ENCODE data around the gene CHST11.

The CHST11 gene

DNA sequence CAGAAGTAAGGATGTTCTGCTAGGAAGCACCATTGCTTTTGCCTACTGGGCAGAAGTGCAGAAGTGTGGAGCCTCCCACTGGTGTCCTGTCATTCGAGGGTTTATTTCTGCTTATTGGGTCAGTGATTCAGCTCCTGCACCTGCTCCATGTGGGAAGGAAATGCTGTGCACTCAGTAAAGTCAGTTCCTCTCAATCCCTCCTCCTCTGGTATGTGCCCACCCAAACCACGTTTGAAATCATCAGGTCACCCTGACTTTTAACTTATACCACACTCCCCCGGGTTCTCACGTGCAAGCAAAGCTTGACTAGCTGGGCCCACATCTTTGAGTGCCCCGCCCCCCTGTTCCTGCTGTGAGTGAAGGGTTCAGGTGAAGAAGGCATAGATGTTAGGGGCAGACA is 223.7 kb downstream of the CHST11 start:
- H3K36me3 ChIP-seq (ENCODE audit: control insufficient read depth in 1 of 2, insufficient read depth in 2 of 2, low read length in 2 of 2) = no peaks in the 10 kb centered on the region
- H3K27ac ChIP-seq (ENCODE audit: low read length) = no peak overlapping the region
- H3K27me3 ChIP-seq (ENCODE audit: low read depth, low read length) = no peaks in the 10 kb centered on the region
- H3K4me3 ChIP-seq (ENCODE audit: low read depth in 1 of 2, low read length in 2 of 2) = no peak overlapping the region
- H3K4me1 ChIP-seq (ENCODE audit: control insufficient read depth in 1 of 2, insufficient read depth in 2 of 2, low read length in 2 of 2) = peaks cover 7 to 18% of the 10 kb centered on the region in 2 donors
- H3K9me3 ChIP-seq (ENCODE audit: control insufficient read depth in 1 of 2, low read length in 2 of 2) = no peaks in the 10 kb centered on the region

DNA sequence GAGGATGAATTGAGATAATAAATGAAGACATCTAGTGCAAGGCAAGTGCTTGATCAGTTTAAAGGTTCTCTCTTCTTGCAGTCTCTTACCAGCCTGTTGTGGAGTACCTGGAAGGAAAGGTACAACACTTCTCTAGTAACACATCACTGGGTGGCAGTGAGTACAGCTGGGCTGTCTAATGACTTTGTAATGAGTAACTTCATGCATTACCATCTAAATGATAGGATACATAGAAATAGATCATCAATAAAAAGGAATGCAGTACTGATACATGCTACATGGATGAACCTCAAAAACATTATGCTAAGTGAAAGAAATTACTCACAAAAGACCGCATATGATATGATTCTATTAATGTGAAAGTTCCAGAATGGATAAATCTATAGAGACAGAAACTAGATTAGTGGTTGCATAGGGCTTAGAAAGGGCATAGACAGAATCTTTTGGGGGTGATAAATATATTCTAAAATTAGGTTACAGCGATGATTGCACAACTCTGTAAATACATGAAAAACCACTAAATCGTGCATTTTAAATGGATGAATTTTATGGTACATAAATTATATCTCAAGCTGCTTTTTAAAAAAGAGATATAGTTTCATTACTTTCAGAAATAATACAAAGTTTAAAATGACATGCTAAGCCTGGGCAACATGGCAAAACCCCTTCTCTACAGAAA is 224.4 kb downstream of the CHST11 start:
- Histone ChIP-seq H3K4me3 (ENCODE audit: low read depth in 1 of 2, low read length in 2 of 2) (no peak overlapping the region), H3K36me3 (ENCODE audit: control insufficient read depth in 1 of 2, insufficient read depth in 2 of 2, low read length in 2 of 2) (no peaks in the 10 kb centered on the region), H3K4me1 (ENCODE audit: control insufficient read depth in 1 of 2, insufficient read depth in 2 of 2, low read length in 2 of 2) (peaks cover 10 to 25% of the 10 kb centered on the region in 2 donors), H3K27ac (ENCODE audit: low read length) (no peak overlapping the region), H3K9me3 (ENCODE audit: control insufficient read depth in 1 of 2, low read length in 2 of 2) (no peaks in the 10 kb centered on the region), H3K27me3 (ENCODE audit: low read depth, low read length) (no peaks in the 10 kb centered on the region)

DNA sequence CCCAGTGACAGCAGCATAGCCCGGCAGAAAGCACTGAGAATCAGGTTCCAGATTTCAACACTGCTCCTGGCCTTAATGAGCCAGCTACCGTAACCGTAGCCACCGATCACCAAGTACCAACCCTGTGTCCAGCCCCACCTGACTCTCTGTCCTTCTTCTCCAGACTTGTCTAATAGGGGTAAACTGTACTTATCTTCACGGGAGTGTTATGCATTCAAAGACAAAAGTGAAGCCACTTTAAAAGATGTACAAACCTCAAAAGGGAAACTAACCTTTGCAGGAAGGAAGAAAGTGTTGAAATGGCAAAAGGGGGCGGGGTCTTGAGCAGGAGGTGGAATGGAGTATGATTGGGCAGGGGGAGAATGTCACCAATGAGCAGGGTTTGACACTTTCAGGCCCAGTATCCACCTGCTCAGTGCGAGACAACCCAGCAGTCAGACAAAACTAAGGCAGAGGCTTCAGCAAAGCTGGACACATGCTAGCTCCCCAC is 226.1 kb downstream of the CHST11 start:
- Histone ChIP-seq H3K4me1 (ENCODE audit: control insufficient read depth in 1 of 2, insufficient read depth in 2 of 2, low read length in 2 of 2) (peaks cover 10 to 26% of the 10 kb centered on the region in 2 donors), H3K27ac (ENCODE audit: low read length) (peak overlapping the region; percentile 28)

DNA sequence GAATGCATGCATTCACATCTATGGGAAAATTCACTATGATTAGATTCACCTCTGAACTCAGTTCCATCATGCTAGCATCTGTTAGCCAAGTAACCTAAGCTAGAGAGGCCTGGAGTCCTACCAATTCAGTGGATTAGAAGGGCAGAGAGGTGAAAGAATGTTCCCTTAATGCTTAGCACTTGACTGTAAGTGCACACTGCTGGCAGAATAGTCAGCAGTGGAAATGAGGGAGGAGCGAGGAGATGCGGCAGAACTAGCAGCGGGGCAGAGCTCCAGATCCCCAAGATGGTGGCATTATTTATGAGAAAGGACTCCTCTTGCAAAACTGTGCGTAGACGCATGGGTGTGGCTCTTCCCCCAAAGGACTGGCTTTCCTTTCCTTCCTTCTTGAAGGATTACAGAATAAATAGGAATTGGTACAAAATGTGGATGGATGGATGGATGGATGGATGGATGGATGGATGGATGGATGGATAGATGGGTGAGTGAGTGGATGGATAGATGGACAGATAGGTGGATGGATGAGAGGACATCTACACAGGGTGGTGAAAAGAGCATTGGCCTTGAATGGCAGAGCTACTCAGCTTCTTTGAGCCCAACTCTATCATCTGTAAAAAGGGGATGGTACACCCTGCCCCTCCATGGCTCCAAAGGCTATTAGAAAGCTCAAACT is 227.2 kb downstream of the CHST11 start:
- H3K36me3 ChIP-seq (ENCODE audit: control insufficient read depth in 1 of 2, insufficient read depth in 2 of 2, low read length in 2 of 2) = no peaks in the 10 kb centered on the region
- no peak overlapping the region for H3K4me3 ChIP-seq (ENCODE audit: low read depth in 1 of 2, low read length in 2 of 2)
- H3K27me3 ChIP-seq (ENCODE audit: low read depth, low read length) = no peaks in the 10 kb centered on the region
- H3K9me3 ChIP-seq (ENCODE audit: control insufficient read depth in 1 of 2, low read length in 2 of 2) = no peaks in the 10 kb centered on the region
- peaks cover 10 to 28% of the 10 kb centered on the region in 2 donors for H3K4me1 ChIP-seq (ENCODE audit: control insufficient read depth in 1 of 2, insufficient read depth in 2 of 2, low read length in 2 of 2)
- H3K27ac ChIP-seq (ENCODE audit: low read length) = no peak overlapping the region

More for the DNA sequence above, 226.1 kb downstream of the CHST11 start:
- H3K27me3 ChIP-seq (ENCODE audit: low read depth, low read length) = no peaks in the 10 kb centered on the region
- no peaks in the 10 kb centered on the region for H3K36me3 ChIP-seq (ENCODE audit: control insufficient read depth in 1 of 2, insufficient read depth in 2 of 2, low read length in 2 of 2)
- no peak overlapping the region for H3K4me3 ChIP-seq (ENCODE audit: low read depth in 1 of 2, low read length in 2 of 2)
- H3K9me3 ChIP-seq (ENCODE audit: control insufficient read depth in 1 of 2, low read length in 2 of 2) = no peaks in the 10 kb centered on the region

DNA sequence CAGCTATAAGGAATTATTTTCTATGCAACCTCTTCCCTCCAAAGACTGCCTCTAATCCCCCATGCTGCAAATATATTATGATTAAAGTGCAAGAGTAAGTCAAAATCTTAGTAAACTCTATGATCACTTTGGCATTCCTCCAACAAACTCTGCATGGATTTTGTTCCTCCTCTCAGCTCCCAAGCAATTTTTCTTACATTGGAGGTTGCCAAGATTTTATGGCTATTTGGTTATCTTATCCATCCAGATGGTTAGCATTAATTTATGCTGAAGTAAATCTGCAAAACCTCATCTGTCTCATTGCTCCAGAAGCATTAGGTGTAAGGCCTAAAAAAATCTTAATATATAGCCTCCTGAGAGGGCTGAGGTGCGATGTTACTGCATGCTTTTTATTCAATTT is 228.1 kb downstream of the CHST11 start:
- H3K4me1 ChIP-seq (ENCODE audit: control insufficient read depth in 1 of 2, insufficient read depth in 2 of 2, low read length in 2 of 2) = peaks cover 10 to 28% of the 10 kb centered on the region in 2 donors

DNA sequence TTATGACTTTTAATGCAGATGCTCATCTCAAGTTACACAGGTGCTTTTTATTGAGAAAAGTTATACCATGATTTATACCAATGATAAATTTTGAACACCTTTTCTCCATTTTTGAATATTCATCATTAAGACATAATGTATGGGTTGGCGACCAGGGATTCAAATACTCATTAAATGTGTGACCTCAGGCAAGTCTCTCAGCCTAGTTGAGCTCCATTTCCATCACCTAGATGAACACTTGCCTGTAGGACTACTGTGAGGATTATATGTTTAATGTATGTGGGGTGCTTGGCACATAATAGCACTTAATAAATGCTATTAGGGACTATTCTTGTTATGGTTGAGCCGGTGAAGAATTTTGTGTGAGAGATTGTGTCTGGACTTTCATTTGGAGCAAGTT is 228.6 kb downstream of the CHST11 start:
- peaks cover 10 to 28% of the 10 kb centered on the region in 2 donors for H3K4me1 ChIP-seq (ENCODE audit: control insufficient read depth in 1 of 2, insufficient read depth in 2 of 2, low read length in 2 of 2)
- no peaks in the 10 kb centered on the region for H3K36me3 ChIP-seq (ENCODE audit: control insufficient read depth in 1 of 2, insufficient read depth in 2 of 2, low read length in 2 of 2)
- no peak overlapping the region for H3K27ac ChIP-seq (ENCODE audit: low read length)
- no peaks in the 10 kb centered on the region for H3K9me3 ChIP-seq (ENCODE audit: control insufficient read depth in 1 of 2, low read length in 2 of 2)
- no peaks in the 10 kb centered on the region for H3K27me3 ChIP-seq (ENCODE audit: low read depth, low read length)
- no peak overlapping the region for H3K4me3 ChIP-seq (ENCODE audit: low read depth in 1 of 2, low read length in 2 of 2)

More for the DNA sequence above, 228.1 kb downstream of the CHST11 start:
- Histone ChIP-seq H3K4me3 (ENCODE audit: low read depth in 1 of 2, low read length in 2 of 2) (no peak overlapping the region), H3K36me3 (ENCODE audit: control insufficient read depth in 1 of 2, insufficient read depth in 2 of 2, low read length in 2 of 2) (no peaks in the 10 kb centered on the region), H3K27ac (ENCODE audit: low read length) (no peak overlapping the region), H3K9me3 (ENCODE audit: control insufficient read depth in 1 of 2, low read length in 2 of 2) (no peaks in the 10 kb centered on the region), H3K27me3 (ENCODE audit: low read depth, low read length) (no peaks in the 10 kb centered on the region)

DNA sequence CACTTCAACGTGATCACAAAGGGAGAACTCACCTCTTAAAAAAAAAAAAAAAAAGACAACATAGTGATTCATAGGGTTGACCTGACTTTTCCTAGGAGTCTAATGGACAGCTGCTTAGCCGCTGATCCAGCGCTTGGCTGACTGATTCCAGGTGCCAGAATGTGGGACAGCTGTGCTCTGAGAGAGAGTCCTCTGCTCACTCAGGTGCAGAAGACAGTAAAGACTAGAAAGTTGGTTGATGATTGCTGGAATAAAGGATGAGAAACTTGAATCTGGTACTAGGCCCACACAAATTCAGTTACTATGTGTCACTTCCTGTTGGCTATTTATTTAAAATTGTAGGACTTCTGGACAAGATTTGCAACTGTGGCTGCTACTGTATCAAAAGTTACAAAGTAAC is 229.4 kb downstream of the CHST11 start:
- Histone ChIP-seq H3K27me3 (ENCODE audit: low read depth, low read length) (no peaks in the 10 kb centered on the region), H3K4me1 (ENCODE audit: control insufficient read depth in 1 of 2, insufficient read depth in 2 of 2, low read length in 2 of 2) (peaks cover 10 to 28% of the 10 kb centered on the region in 2 donors), H3K36me3 (ENCODE audit: control insufficient read depth in 1 of 2, insufficient read depth in 2 of 2, low read length in 2 of 2) (no peaks in the 10 kb centered on the region), H3K4me3 (ENCODE audit: low read depth in 1 of 2, low read length in 2 of 2) (no peak overlapping the region), H3K27ac (ENCODE audit: low read length) (no peak overlapping the region), H3K9me3 (ENCODE audit: control insufficient read depth in 1 of 2, low read length in 2 of 2) (no peaks in the 10 kb centered on the region)

DNA sequence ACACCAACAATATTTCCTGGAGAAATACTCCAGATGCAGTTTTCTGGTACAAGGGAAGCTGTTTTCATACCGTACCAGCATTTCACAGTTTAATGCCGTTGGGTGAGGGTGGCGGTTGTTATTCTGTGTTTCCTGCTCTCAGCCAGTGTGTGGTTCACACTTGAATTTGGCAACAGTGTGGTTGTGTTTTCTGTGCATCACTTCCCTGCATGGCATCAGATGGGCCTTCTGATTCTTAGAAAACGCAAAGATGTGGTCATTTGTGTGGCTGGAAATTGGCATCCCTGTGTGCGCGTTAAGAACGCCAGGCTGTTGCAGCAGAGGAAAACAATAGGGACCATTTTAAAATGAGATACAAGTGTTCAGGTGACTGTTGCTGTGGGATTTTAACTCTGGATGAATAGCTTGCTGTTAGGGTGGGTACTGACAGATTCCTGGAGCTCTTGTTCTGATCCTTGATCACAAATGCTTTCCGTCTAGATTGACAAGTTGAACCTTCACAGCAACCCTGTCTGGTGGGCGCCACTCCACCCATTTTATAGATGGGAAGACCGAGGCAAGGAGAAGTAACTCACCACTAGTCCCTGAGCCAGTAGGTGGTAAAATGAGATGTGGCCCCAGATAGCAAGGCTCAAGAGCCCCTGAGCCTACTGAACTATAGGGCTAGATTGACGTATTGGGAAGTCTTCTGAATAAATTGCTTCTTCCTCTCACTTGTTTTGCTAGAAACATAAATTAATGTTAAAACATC is 231.2 kb downstream of the CHST11 start:
- no peaks in the 10 kb centered on the region for H3K27me3 ChIP-seq (ENCODE audit: low read depth, low read length)
- H3K9me3 ChIP-seq (ENCODE audit: control insufficient read depth in 1 of 2, low read length in 2 of 2) = no peaks in the 10 kb centered on the region
- H3K4me3 ChIP-seq (ENCODE audit: low read depth in 1 of 2, low read length in 2 of 2) = no peak overlapping the region
- H3K4me1 ChIP-seq (ENCODE audit: control insufficient read depth in 1 of 2, insufficient read depth in 2 of 2, low read length in 2 of 2) = peaks cover 10 to 28% of the 10 kb centered on the region in 2 donors
- no peak overlapping the region for H3K27ac ChIP-seq (ENCODE audit: low read length)
- no peaks in the 10 kb centered on the region for H3K36me3 ChIP-seq (ENCODE audit: control insufficient read depth in 1 of 2, insufficient read depth in 2 of 2, low read length in 2 of 2)

DNA sequence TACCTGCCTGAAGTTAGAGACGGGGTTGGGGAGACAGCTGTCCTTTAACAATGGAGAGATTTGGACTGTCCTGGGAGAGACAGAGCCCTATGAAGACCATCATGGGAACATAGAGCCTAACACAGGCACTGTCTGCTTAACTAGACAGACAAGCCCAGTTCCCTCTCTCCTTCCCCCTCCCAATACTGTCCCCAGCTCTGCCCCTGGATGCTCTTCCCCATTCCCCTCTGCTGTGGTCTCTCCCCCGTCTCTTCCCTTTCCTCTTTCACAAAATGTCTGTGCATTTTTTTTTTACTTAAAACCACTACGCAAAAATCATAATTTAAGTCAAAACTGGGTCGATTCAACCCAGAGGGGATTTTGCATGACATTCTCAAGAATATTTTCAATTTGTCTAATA is 232.9 kb downstream of the CHST11 start:
- H3K4me3 ChIP-seq (ENCODE audit: low read depth in 1 of 2, low read length in 2 of 2) = no peak overlapping the region
- H3K9me3 ChIP-seq (ENCODE audit: control insufficient read depth in 1 of 2, low read length in 2 of 2) = no peaks in the 10 kb centered on the region
- H3K36me3 ChIP-seq (ENCODE audit: control insufficient read depth in 1 of 2, insufficient read depth in 2 of 2, low read length in 2 of 2) = no peaks in the 10 kb centered on the region
- H3K4me1 ChIP-seq (ENCODE audit: control insufficient read depth in 1 of 2, insufficient read depth in 2 of 2, low read length in 2 of 2) = peaks cover 10 to 18% of the 10 kb centered on the region in 2 donors
- no peak overlapping the region for H3K27ac ChIP-seq (ENCODE audit: low read length)
- no peaks in the 10 kb centered on the region for H3K27me3 ChIP-seq (ENCODE audit: low read depth, low read length)

DNA sequence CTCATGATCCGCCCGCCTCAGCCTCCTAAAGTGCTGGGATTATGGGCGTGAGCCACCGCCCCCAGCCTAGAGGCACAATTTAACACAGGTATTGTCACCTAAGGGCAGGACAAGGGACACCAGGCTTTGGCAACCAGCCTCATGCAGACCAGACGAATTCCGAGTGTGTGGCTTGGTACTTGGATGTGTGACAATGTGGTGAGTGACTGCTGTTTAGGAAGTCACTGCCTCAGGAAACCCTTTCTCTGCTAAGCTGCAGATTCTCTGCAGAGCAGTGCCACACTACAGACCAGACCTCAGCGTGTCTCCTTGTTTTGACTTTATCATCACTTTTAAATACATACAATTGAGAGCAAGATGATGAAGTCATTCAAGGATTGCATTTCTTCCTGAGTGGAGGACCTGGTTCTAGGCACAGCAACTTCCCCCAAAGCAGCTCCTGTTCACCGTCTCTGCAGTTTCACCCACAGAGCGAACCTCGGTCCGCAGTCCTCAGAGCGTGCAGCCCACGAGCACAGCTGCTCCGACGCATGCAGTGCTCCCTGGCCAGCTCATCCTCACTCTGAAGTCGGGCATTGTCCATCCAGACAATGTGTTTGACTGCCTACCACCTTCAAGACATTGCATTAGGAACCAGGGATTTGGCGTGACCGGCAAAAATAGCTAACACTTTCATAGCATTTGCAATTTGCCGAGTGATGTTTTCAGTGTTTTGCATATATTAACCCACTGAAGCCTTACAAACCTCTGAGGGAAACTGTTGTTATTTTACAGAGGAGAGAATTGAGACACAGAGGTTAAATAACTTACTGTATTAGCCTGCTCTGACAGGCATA is 235.2 kb downstream of the CHST11 start:
- H3K4me3 ChIP-seq (ENCODE audit: low read depth in 1 of 2, low read length in 2 of 2) = no peak overlapping the region
- no peaks in the 10 kb centered on the region for H3K9me3 ChIP-seq (ENCODE audit: control insufficient read depth in 1 of 2, low read length in 2 of 2)
- peaks cover 0 to 8% of the 10 kb centered on the region in 2 donors for H3K4me1 ChIP-seq (ENCODE audit: control insufficient read depth in 1 of 2, insufficient read depth in 2 of 2, low read length in 2 of 2)
- no peaks in the 10 kb centered on the region for H3K36me3 ChIP-seq (ENCODE audit: control insufficient read depth in 1 of 2, insufficient read depth in 2 of 2, low read length in 2 of 2)
- H3K27me3 ChIP-seq (ENCODE audit: low read depth, low read length) = no peaks in the 10 kb centered on the region
- H3K27ac ChIP-seq (ENCODE audit: low read length) = no peak overlapping the region
